Middle frontal gyrus (tissue), 1 donor: ENCODE data around the gene CALM3.
"Not testable (repeated sequence)": the region's sequence is repeated elsewhere in the genome, so short reads cannot be mapped to it uniquely, and the experiment has no call there.

Experiments used
- DNase-seq: peaks from one replicate; pipeline ENCODE4 v3.0.0-alpha.2; 2015; ENCODE audit warnings: low spot score; ENCODE audit errors: extremely low spot score

The CALM3 gene

DNA sequence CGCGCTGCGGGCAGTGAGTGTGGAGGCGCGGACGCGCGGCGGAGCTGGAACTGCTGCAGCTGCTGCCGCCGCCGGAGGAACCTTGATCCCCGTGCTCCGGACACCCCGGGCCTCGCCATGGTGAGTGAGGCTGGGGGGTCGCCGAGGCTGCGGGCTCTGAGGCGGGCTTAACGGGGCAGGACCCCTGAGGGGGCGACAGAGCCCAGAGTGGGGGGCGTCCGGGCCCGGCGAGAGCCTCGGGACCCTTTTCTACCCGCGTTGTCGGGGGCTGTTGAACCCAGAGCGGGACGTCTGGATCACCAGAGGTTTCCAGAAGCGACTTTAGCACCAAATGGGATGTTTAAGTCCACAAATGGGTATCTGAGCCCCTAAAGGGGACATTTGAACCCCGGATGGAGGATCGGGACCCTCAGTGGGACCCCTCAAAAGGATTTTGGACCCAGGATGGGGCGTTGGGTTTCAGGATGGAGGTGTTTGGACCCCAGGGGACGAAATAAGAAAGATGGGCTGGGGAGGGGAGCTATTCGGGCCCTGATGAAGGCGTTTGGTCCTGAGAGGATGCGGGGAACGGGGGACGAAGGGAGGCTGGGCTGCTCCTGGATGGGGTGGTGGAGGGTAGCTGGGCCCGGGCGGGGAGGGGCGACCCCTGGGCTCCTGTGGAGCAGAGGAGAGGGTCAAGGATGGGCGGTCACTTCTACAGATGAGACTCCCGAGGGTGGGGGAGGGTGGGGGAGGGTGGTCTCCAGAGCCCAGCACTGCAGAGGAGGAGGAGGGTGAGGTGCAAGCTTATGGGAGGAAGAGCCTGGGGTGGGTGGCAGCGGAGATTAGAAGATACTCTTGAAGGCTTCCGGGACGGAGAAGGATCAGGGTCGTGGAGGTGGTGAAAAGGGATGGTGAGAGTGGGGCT is at the start of gene CALM3:
CALM3 (plus strand) TSS at position 13 of the 907 bp plus-strand sequence; CDS start at position 118, 105 bp downstream.
- DNase-seq: no peak

DNA sequence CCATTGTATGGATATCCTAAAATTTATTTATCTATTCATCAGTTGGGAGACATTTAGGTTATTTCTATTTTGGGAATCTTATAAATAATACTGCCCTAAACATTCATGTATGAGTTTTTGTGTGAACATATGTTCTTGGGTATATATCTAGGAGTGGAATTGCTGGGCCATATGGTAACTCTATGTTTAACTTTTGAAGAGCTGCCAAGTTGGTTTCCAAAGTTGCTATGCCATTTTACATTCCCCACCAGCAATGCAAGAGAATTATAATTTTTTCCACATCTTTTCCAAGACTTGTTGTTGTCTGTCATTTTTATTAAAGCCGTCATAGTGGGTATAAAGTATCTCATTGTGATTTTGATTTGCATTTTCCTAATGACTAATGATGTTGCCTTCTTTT is 48.2 kb upstream of the CALM3 start:
- no peak for DNase-seq

DNA sequence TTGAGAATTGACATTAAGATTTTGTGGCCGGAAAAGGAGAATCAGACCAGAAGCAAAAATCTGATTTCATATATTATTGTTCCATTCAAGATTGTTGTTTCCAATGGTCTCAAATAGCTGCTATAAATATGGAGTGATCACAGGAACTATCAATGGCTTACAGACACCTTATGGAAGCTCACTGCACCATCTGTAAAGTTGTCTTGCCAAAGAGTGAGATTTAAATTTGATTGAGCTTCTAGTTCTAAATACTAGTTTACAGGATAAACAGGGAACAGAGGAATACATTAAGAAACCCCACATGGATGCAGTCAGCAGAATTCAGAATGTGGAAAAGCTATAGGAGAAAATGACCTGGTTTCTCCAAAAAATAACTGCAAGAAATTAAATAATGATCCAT is 47.0 kb upstream of the CALM3 start:
- no peak for DNase-seq

DNA sequence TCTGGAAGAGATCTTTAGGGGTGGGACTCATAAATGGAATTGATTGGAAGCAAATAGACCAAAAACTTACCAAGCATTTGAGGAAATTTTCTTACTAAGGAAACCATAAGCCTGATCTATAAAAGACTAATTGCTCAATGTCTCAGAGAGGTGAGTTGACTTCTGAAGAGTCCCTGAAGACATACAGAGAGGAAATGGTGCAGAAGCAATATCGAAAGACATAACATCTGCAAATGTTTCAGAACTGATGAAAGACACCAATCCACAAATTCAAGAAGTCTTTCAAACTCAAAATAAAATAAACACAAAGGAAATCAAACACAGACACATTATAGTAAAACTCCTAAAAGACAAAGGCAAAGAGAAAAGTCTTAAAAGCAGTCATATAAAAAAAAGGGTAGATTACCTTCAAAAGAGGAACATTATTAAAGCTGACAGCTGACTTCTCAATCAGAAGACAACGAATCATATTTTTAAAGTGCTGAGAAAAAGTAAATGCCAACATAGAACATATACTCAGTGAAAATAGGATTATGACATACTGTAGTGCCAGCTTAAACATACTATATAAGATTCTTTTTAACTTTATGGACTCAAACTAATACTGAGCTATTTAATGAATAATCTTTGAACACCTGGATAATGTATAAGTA is 45.4 kb upstream of the CALM3 start:
- DNase-seq: no peak

DNA sequence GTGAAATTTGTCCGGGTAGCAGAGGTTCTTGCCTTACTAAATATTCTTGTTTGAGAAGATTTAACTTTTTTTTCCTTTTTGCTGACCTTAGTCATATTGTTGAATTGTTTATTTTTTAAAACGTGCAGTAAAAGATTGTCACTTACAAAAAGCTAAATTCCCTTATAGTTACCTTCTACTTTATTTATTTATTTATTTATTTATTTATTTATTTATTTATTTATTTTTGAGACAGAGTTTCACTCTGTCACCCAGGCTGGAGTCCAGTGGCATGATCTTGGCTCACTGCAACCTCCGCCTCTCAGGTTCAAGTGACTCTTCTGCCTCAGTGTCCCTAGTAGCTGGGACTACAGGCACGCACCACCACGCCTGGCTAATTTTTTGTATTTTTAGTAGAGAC is 44.7 kb upstream of the CALM3 start:
- DNase-seq: not testable (repeated sequence)

DNA sequence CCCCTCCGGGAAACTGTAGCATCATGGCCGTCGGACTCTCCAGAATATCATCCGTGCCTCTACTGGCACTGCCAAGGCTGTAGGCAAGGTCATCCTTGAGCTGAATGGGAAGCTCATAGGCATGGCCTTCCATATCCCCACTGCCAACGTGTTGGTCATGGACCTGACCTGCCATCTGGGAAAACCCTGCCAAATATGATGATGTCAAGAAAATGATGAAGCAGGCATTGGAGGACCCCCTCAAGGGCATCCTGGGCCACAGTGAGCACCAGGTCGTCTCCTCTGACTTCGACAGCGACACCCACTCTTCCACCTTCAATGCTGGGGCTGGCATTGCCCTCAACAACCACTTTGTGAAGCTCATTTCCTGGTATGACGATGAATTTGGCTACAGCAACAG is 41.9 kb upstream of the CALM3 start:
- no peak for DNase-seq

DNA sequence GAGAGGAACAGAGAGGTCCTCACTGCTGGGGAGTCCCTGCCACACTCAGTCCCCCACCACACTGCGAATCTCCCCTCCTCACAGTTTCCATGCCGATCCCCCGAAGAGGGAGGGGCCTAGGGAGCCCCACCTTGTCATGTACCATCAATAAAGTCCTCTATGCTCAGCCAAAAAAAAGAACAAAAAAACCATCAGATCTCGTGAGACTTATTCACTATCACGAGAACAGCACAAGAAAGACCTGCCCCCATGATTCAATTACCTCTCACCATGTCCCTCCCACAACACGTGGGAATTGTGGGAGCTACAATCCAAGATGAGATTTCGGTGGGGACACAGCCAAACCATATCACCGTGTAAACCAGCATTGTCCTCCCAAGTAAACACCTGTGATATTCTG is 41.5 kb upstream of the CALM3 start:
- not testable (repeated sequence) for DNase-seq

DNA sequence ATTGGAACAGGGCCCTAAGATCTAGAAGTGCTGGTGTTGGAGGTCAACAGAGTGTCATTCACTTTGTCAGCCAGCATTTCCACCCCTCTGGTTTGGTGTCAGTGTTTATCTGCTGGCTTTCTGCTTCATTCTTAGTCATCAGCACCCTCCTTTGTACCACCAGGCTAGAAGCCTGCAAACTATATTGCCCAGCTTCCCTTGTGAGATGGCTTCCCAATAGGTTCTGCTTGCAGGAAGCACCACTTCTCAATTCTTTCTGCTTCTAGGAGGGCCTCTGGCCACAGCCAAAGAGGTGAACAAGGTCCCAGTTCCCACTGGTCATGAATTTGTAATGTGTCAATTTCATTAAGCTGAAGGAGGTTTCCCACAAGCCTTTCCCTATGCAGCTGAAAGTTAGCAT is 36.4 kb upstream of the CALM3 start:
- no peak for DNase-seq

DNA sequence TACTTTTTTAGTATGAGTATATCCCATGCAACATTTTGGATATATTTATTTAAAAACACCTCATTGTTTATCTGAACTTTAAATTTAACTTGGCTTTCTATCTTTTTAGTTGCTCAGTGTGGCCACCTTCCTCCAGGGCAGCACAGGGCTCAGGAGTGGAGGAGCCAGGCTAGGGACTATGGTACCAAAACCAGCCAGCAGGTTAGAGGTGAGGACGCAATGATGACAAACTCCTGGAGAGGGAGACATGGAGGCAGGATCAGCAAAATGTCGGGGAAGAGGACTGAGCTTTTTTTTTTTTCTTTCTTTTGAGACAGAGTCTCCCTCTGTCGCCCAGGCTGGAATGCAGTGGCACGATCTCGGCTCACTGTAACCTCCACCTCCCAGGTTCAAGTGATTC is 29.6 kb upstream of the CALM3 start:
- DNase-seq: no peak

DNA sequence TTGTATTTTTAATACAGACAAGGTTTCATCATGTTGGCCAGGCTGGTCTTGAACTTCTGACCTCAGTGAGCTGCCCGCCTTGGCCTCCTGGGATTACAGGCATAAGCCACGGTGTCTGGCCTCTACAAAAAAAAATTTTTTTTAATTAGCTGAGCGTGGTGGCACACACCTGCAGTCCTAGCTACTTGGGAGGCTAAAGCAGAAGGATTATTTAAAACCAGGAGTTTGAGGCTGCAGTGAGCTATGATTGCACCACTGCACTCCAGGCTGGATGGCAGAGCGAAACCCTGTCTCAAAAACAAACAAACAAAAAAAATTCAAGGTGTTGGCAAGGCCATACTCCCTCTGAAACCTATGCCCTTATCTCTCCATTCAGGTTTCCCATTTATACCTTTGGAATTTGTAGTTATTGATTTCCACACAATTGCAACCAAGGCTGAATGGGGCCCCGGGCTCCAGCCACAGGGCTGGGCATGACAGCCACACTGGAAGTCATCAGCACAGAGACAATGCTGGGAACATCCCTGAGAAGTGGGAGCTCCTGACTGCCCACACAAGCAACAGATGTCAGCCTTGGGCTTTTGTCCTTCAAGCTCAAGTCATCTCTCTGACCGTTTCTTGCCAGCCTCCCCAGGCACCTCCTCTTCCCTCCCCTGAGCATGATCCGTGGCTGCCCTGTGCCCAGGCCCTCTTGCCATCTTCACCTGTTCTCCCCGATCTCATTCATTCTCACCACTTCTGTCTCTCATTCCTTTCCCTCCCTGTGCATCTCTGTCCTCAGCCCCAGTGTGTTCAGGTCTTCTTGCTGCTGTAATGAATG is 27.2 kb upstream of the CALM3 start:
- DNase-seq: no peak

DNA sequence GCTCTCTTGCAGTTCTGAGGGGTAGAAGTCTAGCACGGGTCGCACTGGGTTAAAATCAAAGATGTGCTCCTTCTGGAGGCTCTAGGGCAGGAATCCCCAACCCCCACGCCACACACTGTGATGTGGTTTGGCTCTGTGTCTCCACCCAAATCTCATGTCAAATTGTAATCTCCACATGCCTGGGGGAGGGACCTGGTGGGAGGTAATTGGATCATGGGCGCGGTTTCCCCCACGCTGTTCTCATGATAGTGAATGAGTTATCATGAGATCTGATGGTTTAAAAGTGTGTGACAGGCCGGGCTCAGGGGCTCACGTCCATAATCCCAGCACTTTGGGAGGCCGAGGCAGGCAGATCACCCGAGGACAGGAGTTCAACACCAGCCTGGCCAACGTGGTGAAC is 26.6 kb upstream of the CALM3 start:
- no peak for DNase-seq

DNA sequence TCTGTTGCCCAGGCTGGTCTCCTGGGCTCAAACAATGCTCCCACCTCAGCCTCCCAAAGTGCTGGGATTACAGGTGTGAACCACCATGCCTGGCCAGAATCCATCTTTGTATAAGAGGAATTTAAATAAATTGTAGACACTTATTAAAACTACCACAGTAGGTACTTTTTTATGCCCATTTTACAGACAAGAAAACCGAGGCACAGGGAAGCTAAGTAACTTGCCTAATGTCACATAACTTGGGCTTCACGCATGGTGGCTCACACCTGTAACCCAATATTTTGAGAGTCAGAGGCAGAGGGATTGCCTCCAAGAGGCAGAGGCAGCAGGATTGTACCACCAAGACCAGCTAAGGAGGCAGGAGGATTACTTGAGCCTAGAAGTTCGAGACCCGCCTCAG is 22.7 kb upstream of the CALM3 start:
- DNase-seq: no peak

DNA sequence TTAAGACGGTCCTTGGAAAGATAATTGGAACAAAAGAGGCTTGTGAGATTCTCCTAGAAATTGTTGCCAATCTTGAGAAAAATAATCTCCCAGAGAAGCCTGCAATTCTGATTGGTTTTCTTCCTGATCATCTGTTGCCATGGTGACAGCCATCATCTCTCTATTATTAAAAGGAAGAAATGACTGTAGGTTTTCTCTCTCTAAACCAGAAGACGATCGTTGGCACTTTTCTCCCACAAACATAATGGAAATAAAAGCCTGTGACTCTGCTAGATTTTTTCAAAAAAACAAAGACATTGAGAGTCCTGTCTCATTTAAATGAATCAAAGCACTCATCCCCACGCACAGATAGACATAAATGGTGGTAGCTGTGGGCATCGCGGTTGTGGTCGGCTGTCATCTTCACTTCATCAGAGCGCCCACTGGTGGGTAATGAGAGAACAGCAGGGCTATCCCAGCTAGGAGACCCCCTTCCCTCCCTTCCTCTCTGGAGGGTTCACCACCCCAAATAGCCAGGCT is 21.7 kb upstream of the CALM3 start:
- peak; percentile 46 for DNase-seq

DNA sequence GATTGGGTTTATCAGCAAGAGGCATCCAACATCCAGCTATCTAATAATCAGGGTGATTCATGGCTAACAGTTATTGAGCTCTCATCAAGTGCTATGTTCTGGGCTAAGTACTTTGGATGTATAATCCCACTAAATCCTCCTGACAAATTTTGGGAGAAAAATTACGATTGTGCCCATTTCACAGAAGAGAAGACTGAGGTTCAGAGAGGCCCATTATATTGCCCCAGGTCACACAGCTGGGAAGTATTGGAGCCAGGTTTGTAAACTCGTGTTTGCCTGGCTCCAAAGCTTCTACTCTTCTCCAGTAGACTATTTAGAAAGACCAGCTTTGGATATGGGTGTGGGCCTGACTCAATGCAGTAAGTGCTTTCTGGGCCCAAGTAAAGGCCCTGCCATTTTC is 20.9 kb upstream of the CALM3 start:
- DNase-seq: no peak

DNA sequence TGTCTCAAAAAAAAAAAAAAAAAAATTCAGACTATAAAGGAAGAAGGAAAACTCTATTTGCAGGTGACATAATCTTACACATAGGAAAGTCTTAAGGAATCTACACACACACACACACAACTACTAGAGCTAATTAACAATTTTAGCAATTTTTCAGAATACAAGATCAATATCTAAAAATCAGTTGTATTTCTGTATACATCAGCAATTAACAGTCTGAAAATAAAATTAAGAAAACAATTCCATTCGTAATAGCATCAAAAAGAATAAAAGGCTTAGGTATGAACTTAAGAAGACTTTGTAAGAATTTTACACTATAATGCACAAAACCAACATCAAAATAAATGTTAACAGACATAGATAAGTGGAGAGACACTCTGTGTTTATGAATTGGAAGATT is 15.6 kb upstream of the CALM3 start:
- no peak for DNase-seq

DNA sequence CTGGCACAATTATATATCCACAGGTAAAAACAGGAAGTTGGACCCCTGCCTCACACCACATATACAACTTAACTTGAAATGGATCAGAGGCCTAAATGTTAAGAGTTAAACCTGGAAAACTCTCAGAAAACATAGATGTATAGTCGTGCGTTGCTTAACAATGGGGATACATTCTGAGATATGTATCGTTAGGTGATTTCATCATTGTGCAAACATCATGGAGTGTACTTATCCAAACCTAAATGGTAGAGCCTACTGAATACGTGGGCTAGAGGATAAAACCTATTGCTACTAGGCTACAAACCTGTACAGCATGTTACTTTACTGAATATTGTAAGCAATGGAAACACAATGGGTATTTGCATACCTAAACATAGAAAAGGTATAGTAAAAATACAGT is 14.8 kb upstream of the CALM3 start:
- DNase-seq: no peak

DNA sequence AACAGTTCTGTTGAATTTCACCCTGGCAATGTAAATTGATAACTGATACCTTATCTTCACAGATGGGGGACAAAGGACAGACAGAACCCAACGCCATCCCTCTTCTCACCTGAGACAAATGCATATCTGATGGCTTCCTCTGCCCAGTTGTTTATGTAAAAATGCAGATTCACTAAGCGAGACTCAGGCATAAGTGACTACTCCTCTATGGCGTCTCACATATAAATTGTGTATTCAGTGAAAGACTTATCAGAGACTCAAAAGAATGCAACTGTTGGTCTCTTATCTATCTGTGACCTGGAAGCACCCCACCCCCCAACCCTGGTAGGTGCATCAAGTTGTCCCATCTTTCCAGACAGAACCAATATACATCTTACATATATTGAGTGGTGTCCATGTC is 13.3 kb upstream of the CALM3 start:
- no peak for DNase-seq

DNA sequence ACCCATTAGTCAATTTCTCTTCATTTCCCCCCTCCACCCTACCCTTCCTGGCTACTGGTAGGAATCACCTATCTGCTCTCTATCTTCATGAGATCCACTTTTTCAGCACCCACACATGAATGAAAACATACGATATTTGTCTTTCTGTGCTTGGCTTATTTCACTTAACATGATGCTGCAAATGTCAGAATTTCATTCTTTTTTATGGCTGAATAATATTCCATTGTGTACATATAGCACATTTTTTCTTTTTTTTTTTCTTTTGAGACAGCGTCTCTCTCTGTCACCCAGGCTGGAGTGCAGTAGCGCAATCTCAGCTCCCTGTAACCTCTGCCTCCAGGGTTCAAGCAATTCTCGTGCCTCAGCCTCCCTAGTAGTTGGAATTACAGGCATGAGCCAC is 9.9 kb upstream of the CALM3 start:
- no peak for DNase-seq

DNA sequence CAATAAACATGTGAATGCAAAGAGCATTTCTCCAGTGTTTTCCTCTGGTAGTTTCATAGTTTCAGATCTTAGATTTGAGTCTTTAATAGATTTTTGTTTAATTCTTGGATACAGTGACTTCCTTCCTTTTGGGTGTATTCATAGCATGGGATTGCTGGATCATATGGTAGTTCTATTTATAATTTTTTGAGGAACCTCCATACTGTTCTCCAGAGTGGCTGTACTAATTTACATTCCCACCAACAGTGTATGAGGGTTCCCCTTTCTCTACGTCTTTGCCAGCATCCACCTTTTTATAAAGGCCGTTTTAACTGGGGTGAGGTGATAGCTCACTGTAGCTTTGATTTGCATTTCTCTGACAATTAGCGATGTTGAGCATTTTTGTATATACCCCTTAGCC is 9.3 kb upstream of the CALM3 start:
- DNase-seq: no peak

DNA sequence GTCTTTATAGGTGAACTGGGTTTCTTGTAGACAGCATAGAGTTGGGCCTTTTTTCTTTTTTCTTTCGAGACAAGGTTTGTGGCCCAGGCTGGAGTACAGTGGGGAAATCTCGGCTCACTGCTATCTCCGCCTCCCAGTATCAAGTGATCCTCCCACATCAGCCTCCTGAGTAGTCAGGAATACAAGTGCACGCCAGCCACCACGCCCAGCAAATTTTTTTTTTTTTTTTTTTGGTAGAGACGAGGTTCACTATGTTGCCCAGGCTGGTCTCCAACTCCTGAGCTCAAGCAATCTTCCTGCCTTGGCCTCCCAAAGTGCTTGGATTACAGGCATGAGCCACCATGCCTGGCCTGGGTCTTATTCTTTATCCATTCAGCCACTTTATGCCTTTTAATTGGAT is 5.1 kb upstream of the CALM3 start:
- DNase-seq: no peak

DNA sequence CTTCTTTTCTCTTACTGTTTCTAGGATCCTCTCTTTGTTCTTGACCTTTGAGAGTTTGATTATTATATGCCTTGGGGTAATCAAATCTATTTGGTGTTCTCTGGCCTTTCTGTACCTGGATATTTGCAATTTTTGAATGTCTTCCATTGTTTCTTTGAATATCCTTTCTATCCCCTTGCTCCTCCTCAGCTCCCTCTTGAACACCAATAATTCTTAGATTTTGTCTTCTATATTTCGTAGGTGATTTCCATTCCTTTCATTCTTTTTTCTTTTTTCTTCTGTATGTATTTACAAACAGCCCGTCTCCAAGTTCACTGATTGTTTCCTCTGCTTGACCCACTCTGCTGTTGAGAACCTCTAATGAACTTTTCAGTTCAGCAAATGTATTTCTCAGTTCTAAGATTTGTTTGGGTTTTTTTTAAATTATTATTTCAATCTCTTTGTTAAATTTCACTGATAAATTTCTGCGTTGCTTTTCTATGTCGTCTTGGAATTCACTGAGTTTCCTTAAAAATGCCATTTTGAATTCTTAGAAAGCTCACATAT is 2.7 kb upstream of the CALM3 start:
- no peak for DNase-seq
